Karpas-422 (cell line): Measurements from ENCODE around the gene CCDC80. TPM values are rescaled to one million over a fixed set of nuclear protein-coding genes. Genes with fewer than 3 reads are reported as not detected.

Experiments
- DNase-seq: peaks from one replicate; pipeline ENCODE4 v3.0.0-alpha.2; 2015
- H2AFZ ChIP-seq: fragments of 200-600 bp; sonication (generic); 2 replicates; pipeline ENCODE4 v1.6.1; 2014; ENCODE audit warnings: antibody characterized with exemption, low read length, mixed read lengths
- H3K27ac ChIP-seq: fragments of 200-600 bp; sonication (generic); 2 replicates; pipeline ENCODE4 v1.5.1; 2014; ENCODE audit warnings: mild to moderate bottlenecking, low read length, moderate library complexity
- H3K27me3 ChIP-seq: fragments of 200-600 bp; sonication (generic); 2 replicates; pipeline ENCODE4 v1.6.1; 2014; ENCODE audit warnings: low read length, mixed read lengths
- H3K36me3 ChIP-seq: fragments of 200-600 bp; sonication (generic); 2 replicates; pipeline ENCODE4 v1.6.1; 2014; ENCODE audit warnings: low read length, mixed read lengths; ENCODE audit not compliant: insufficient read depth
- H3K4me1 ChIP-seq: fragments of 200-600 bp; sonication (generic); 2 replicates; pipeline ENCODE4 v1.6.1; 2014; ENCODE audit warnings: mild to moderate bottlenecking, low read length, mixed read lengths
- H3K4me2 ChIP-seq: fragments of 200-600 bp; sonication (generic); 2 replicates; pipeline ENCODE4 v1.6.1; 2014; ENCODE audit warnings: low read length, low read depth, mild to moderate bottlenecking; ENCODE audit not compliant: poor library complexity, severe bottlenecking
- H3K4me3 ChIP-seq: fragments of 200-600 bp; sonication (generic); 2 replicates; pipeline ENCODE4 v1.5.1; 2014; ENCODE audit warnings: mild to moderate bottlenecking, antibody characterized with exemption, low read length, mixed read lengths
- H3K79me2 ChIP-seq: fragments of 200-600 bp; sonication (generic); 2 replicates; pipeline ENCODE4 v1.6.1; 2014; ENCODE audit warnings: mild to moderate bottlenecking, low read length, mixed read lengths
- H3K9ac ChIP-seq: fragments of 200-600 bp; sonication (generic); 2 replicates; pipeline ENCODE4 v1.6.0; 2014; ENCODE audit warnings: low read length
- H3K9me2 ChIP-seq: fragments of 200-600 bp; sonication (generic), shearing (Covaris generic); replicated peaks from 2 replicates; pipeline ENCODE4 v1.6.0; 2014; ENCODE audit warnings: mild to moderate bottlenecking, low read length, moderate library complexity; ENCODE audit not compliant: insufficient read depth
- H3K9me3 ChIP-seq: fragments of 300-700, 200-600 bp; sonication (generic); 2 replicates; pipeline ENCODE4 v1.6.1; 2014; ENCODE audit warnings: low read length, mixed read lengths
- H4K20me1 ChIP-seq: fragments of 200-600 bp; sonication (generic); 2 replicates; pipeline ENCODE4 v1.6.1; 2014; ENCODE audit warnings: mild to moderate bottlenecking, antibody characterized with exemption, low read length, low read depth; ENCODE audit not compliant: insufficient read depth
- total RNA-seq: library from RNA; depleted of rRNA; stranded (reverse); fragments of >200 nt; shearing (Covaris generic); gene quantifications from 2 replicates; pipeline ENCODE4 v1.2.3, GENCODE V29; 2014; ENCODE audit warnings: low replicate concordance; rRNA removed

CCDC80 gene, protein sequence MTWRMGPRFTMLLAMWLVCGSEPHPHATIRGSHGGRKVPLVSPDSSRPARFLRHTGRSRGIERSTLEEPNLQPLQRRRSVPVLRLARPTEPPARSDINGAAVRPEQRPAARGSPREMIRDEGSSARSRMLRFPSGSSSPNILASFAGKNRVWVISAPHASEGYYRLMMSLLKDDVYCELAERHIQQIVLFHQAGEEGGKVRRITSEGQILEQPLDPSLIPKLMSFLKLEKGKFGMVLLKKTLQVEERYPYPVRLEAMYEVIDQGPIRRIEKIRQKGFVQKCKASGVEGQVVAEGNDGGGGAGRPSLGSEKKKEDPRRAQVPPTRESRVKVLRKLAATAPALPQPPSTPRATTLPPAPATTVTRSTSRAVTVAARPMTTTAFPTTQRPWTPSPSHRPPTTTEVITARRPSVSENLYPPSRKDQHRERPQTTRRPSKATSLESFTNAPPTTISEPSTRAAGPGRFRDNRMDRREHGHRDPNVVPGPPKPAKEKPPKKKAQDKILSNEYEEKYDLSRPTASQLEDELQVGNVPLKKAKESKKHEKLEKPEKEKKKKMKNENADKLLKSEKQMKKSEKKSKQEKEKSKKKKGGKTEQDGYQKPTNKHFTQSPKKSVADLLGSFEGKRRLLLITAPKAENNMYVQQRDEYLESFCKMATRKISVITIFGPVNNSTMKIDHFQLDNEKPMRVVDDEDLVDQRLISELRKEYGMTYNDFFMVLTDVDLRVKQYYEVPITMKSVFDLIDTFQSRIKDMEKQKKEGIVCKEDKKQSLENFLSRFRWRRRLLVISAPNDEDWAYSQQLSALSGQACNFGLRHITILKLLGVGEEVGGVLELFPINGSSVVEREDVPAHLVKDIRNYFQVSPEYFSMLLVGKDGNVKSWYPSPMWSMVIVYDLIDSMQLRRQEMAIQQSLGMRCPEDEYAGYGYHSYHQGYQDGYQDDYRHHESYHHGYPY
- total RNA-seq = 0.11 TPM in 1 of 2 replicates, not detected in the other

DNA sequence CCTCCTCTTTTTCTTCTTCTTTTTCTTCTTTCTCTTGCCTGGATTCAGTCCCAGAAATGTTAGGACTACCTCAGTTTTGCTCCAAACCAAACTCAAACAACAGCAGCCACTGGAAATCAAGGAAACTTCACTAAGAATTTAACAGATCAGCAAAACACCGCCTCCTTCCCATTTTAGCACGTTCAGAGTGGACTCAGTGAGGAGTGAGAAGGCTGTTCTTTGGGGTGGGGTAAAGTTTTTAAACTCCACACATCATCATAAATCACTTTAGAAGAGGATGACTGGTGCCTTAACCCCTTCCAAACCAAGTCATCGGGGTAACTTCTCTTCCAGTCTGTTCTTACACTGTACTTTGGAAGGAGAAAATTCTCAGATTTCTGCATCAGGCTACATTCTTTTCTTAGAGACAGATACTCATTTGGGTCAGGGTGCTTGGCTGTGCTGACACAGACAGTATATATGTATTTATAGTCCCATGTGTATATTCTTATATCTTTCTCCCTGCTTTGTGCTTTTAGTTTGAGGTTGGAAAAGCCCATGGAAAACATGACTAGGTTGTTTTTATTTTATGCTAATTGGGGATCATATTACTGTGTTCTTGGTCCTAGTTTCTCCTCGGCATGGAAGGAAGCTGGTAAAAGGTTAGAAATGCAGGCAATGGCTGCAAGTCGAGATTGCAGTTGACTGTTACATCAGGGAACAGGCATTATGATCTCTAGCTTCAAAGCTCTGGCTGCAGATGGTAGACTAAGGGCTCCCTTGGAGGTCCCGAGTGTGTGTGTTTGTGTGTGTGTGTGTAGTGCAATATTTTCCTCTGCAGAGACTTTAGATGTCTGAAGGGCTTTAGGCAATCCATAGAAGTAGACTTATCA, at the start of gene CCDC80:
TSS of gene CCDC80 (minus strand) at position 214 of the 872 bp plus-strand sequence. CDS start 1,238 bp downstream, outside the sequence.
- no peaks in the 10 kb centered on the region for H3K9me3 ChIP-seq

GRCh38 chr3:112689989-112690388, 49.0 kb upstream of the CCDC80 start:
- no peaks in the 10 kb centered on the region for H4K20me1 ChIP-seq
- H3K27me3 ChIP-seq = no peaks in the 10 kb centered on the region
- no peak overlapping the region for H3K4me2 ChIP-seq
- H2AFZ ChIP-seq = no peak overlapping the region
- H3K4me3 ChIP-seq = no peak overlapping the region
- H3K9me2 ChIP-seq = no peaks in the 10 kb centered on the region
- no peak for DNase-seq
- H3K9ac ChIP-seq = no peak overlapping the region
- no peaks in the 10 kb centered on the region for H3K79me2 ChIP-seq
- H3K4me1 ChIP-seq = no peaks in the 10 kb centered on the region
- H3K36me3 ChIP-seq = no peaks in the 10 kb centered on the region
- H3K27ac ChIP-seq = no peak overlapping the region
- H3K9me3 ChIP-seq = no peaks in the 10 kb centered on the region

More for the DNA sequence above, at the start of gene CCDC80:
- Histone ChIP-seq H3K9me2 (no peaks in the 10 kb centered on the region), H3K27ac (no peak within 1 kb of the TSS), H3K4me3 (no peak within 1 kb of the TSS), H3K4me2 (no peak within 1 kb of the TSS), H4K20me1 (no peaks in the 10 kb centered on the region), H2AFZ (no peak within 1 kb of the TSS), H3K4me1 (peaks cover 12% of the 10 kb centered on the region), H3K27me3 (no peaks in the 10 kb centered on the region), H3K9ac (no peak within 1 kb of the TSS), H3K79me2 (no peaks in the 10 kb centered on the region), H3K36me3 (no peaks in the 10 kb centered on the region)
- no peak for DNase-seq

DNA sequence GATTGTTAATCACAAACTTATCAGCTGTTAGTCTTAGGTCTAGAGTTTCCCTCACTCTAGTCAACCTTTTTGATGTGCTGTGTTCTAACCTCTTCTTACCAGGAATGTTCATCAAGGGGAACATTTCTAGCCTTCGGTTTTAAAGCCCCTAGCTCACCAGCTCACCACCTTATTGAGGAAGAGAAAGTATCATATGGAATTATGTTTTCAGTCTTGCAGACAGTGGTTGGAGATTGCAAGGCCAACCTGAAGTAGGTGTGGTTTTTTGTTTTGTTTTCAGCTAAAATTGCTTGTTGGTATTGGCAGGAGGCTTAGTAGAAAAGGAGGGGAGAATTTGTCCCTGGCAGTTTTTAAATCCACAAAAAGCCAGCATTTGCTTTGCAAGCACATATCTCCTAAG, 48.4 kb upstream of the CCDC80 start:
- no peaks in the 10 kb centered on the region for H3K9me3 ChIP-seq
- no peak for DNase-seq
- H3K4me2 ChIP-seq = no peak overlapping the region

DNA sequence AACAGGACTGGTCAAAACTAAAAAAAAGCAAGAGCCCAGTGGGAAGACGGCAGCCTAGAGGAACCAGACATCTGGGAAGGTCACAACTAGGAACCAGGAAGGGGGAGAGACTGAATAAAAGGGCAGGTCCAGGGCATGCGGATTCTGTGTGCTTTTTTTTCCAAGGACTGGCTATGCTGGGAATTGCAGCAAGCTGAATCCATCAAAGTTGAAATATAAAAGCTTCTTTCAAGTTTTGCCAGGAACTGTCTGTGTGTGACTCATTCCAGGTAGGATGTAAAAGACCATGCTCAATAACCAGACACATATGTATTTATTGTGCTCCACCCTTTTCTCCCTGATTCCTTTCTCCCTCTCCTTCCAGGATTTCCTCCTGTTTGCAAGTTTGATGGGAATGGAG, 47.9 kb upstream of the CCDC80 start:
- Histone ChIP-seq H3K9ac (no peak overlapping the region), H3K4me1 (no peaks in the 10 kb centered on the region), H4K20me1 (no peaks in the 10 kb centered on the region), H3K27ac (no peak overlapping the region), H2AFZ (no peak overlapping the region), H3K27me3 (no peaks in the 10 kb centered on the region), H3K36me3 (no peaks in the 10 kb centered on the region), H3K9me3 (no peaks in the 10 kb centered on the region), H3K9me2 (no peaks in the 10 kb centered on the region), H3K4me3 (no peak overlapping the region), H3K4me2 (no peak overlapping the region), H3K79me2 (no peaks in the 10 kb centered on the region)
- no peak for DNase-seq

More for the DNA sequence above, 48.4 kb upstream of the CCDC80 start:
- Histone ChIP-seq H3K27me3 (no peaks in the 10 kb centered on the region), H3K9me2 (no peaks in the 10 kb centered on the region), H3K79me2 (no peaks in the 10 kb centered on the region), H3K27ac (no peak overlapping the region), H3K4me3 (no peak overlapping the region), H3K4me1 (no peaks in the 10 kb centered on the region), H3K36me3 (no peaks in the 10 kb centered on the region), H3K9ac (no peak overlapping the region), H4K20me1 (no peaks in the 10 kb centered on the region), H2AFZ (no peak overlapping the region)

GRCh38 chr3:112688085-112688769, 47.3 kb upstream of the CCDC80 start:
- Histone ChIP-seq H3K36me3 (no peaks in the 10 kb centered on the region), H3K9me2 (no peaks in the 10 kb centered on the region), H3K9me3 (no peaks in the 10 kb centered on the region), H3K4me1 (no peaks in the 10 kb centered on the region), H2AFZ (no peak overlapping the region), H3K27ac (no peak overlapping the region), H3K9ac (no peak overlapping the region), H3K4me3 (no peak overlapping the region), H3K27me3 (no peaks in the 10 kb centered on the region), H3K79me2 (no peaks in the 10 kb centered on the region), H3K4me2 (no peak overlapping the region), H4K20me1 (no peaks in the 10 kb centered on the region)
- no peak for DNase-seq

DNA sequence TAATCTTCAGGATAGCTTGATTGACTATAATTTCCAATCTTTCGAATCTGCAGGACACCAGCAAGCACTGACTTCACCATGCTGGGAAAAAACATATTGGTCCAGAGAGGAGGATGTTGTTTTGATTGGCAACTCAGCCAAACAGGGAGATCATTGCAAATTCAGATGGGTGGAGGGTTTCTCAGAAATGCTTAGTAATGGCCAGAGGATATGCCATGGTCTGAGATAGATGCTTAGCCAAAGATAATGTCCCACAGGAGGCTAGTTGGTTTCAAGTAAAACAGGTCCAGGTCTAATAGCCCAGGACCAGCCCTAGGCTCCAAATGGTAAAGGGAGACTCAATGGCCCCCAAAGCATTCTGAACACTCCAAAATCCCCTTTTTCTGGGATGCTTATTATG, 46.7 kb upstream of the CCDC80 start:
- DNase-seq = no peak
- Histone ChIP-seq H2AFZ (no peak overlapping the region), H3K27ac (no peak overlapping the region), H3K4me2 (no peak overlapping the region), H3K4me1 (no peaks in the 10 kb centered on the region), H3K79me2 (no peaks in the 10 kb centered on the region), H3K9me2 (no peaks in the 10 kb centered on the region), H3K27me3 (no peaks in the 10 kb centered on the region), H3K4me3 (no peak overlapping the region), H3K9me3 (no peaks in the 10 kb centered on the region), H3K9ac (no peak overlapping the region), H3K36me3 (no peaks in the 10 kb centered on the region), H4K20me1 (no peaks in the 10 kb centered on the region)

GRCh38 chr3:112687211-112687610, 46.3 kb upstream of the CCDC80 start:
- no peaks in the 10 kb centered on the region for H3K4me1 ChIP-seq

More at GRCh38 chr3:112687211-112687610, 46.3 kb upstream of the CCDC80 start:
- Histone ChIP-seq H3K4me2 (no peak overlapping the region), H3K27ac (no peak overlapping the region), H4K20me1 (no peaks in the 10 kb centered on the region), H3K27me3 (no peaks in the 10 kb centered on the region), H3K9ac (no peak overlapping the region), H3K4me3 (no peak overlapping the region), H3K9me2 (no peaks in the 10 kb centered on the region), H3K36me3 (no peaks in the 10 kb centered on the region), H2AFZ (no peak overlapping the region), H3K79me2 (no peaks in the 10 kb centered on the region), H3K9me3 (no peaks in the 10 kb centered on the region)
- no peak for DNase-seq
